Body of pancreas (tissue), 4 donors: Measurements from ENCODE around the gene ZBTB4. TPM values are rescaled to one million over a fixed set of nuclear protein-coding genes. Genes with fewer than 3 reads are reported as not detected.

Experiments used
- ATAC-seq: fragments of 150-250 bp; one replicate; pipeline ENCODE4 v1.9.1; 2016
- DNase-seq, 4 donors: peaks; one replicate each; pipeline ENCODE4 v3.0.0-alpha.2; 2019
- H3K27ac ChIP-seq, 4 donors: fragments of 200-600 bp; sonication (generic); 1 replicate in 3 of 4; 2 replicates in 1 of 4; pipeline versions ENCODE4 v1.5.1 to v1.6.1; 2016 to 2019; ENCODE audit warnings: mild to moderate bottlenecking in 1 of 4, mixed read lengths in 1 of 4, moderate library complexity in 1 of 4
- H3K27me3 ChIP-seq, 2 donors: fragments of 200-600 bp; sonication (generic); one replicate each; pipeline ENCODE4 v1.6.0; 2016; ENCODE audit warnings: mild to moderate bottlenecking in 1 of 2
- H3K36me3 ChIP-seq, 2 donors: fragments of 200-600 bp; sonication (generic); replicated peaks in 1 of 2; 2 replicates each; pipeline ENCODE4 v1.5.1; 2016; ENCODE audit warnings: low read depth in 2 of 2; ENCODE audit not compliant: insufficient read depth in 1 of 2
- H3K4me1 ChIP-seq: fragments of 200-600 bp; sonication (generic); one replicate; pipeline ENCODE4 v1.6.0; 2016
- H3K4me3 ChIP-seq, 2 donors: fragments of 200-600 bp; sonication (generic); 1 replicate in 1 of 2; 2 replicates in 1 of 2; pipeline ENCODE4 v1.5.1; 2016 to 2019
- H3K9me3 ChIP-seq, 3 donors: fragments of 200-600 bp; sonication (generic); 1 replicate in 2 of 3; 2 replicates in 1 of 3; pipeline ENCODE4 v1.5.1; 2016
- POLR2A ChIP-seq, 3 donors: fragments of 450-650 bp; IDR thresholded peaks; one replicate each; pipeline ENCODE4 v1.6.1; 2016; ENCODE audit warnings: antibody characterized with exemption in 3 of 3, mild to moderate bottlenecking in 2 of 3
- WGBS, 2 donors: methylation state at CpG; one replicate each; pipeline ENCODE4 v1.1.5; 2017; 5-methylcytosine and 5-hydroxymethylcytosine counted together
- intact Hi-C: fragments of 100-400 bp; cut with DNase I; formaldehyde crosslinking; loops from one replicate; pipeline ENCODE4 v1.15.1; 2023
- total RNA-seq, 2 donors: library from RNA; depleted of rRNA; stranded (reverse); fragments of >200 nt; gene quantifications; one replicate each; pipeline ENCODE4 v1.1.0, GENCODE V29; 2016
- TF ChIP-seq, protein P1 (sequence below), 7 experiments: fragments of 450-650 bp in 4 of 7; fragments of 200-600 bp in 3 of 7; sonication (generic) in 3 of 7; IDR thresholded peaks; one replicate each; pipeline ENCODE4 v1.5.1; 2016 to 2019; ENCODE audit warnings: antibody characterized with exemption in 7 of 7

ZBTB4 gene
- total RNA-seq, 2 donors from 2014 or later = 30.9 to 38.2 TPM

DNA sequence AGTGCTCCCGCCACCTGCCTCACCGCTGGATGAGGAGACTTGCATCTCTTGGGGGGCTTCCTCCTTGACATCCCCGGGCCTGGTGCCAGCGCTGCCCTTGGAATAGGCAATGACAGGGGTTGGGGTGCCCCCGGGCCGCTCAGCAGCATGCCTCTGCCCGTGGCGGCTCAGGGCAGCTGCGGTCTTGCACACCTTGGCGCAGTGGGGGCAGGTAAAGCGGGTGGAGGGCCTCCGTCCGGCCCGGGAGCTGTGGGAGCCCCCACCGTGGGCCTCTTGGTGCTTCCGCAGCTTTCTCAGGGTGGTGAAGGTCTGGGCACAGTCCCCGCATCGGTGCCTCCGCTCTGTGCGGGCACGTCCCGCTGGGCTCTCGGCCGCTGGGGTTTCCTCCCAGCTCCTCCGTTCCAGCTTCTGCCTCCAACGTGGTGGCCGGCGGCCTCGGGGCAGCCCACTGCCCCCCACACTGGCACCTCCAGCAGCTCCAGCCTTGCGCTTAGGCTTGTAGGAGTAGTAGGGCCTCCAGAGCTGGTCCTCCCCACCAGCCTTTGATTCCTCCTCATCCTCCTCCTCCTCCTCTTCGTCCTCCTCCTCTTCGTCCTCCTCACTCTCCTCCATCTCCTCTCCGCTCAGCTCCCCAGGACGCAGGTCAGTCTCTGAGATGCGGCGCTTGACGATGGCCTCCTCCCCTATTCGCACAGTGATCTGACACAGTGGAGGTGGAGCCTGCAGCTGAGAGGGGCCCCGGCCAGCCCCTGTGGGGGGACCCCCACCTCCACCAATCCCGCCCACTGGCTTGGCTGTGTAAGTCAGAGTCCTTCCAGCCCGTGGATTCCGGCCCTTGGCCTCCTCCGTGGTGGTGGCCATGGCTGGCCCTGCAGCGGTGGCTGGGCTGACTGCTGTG is 16.7 kb downstream of the ZBTB4 start:
- Histone ChIP-seq H3K27me3 (no peaks in the 10 kb centered on the region), H3K4me1 (peaks cover 19% of the 10 kb centered on the region), H3K9me3 (no peaks in the 10 kb centered on the region), H3K4me3 (no peak overlapping the region), H3K27ac (no peak overlapping the region), H3K36me3 (peaks cover 0 to 7% of the 10 kb centered on the region in 2 donors)
- 91 to 97% methylated on average over 24 to 31 of the region's 44 CpGs for WGBS, 2 donors
- intact Hi-C loops = no loop called here
- no peak for ATAC-seq
- TF ChIP-seq, protein P1, sequence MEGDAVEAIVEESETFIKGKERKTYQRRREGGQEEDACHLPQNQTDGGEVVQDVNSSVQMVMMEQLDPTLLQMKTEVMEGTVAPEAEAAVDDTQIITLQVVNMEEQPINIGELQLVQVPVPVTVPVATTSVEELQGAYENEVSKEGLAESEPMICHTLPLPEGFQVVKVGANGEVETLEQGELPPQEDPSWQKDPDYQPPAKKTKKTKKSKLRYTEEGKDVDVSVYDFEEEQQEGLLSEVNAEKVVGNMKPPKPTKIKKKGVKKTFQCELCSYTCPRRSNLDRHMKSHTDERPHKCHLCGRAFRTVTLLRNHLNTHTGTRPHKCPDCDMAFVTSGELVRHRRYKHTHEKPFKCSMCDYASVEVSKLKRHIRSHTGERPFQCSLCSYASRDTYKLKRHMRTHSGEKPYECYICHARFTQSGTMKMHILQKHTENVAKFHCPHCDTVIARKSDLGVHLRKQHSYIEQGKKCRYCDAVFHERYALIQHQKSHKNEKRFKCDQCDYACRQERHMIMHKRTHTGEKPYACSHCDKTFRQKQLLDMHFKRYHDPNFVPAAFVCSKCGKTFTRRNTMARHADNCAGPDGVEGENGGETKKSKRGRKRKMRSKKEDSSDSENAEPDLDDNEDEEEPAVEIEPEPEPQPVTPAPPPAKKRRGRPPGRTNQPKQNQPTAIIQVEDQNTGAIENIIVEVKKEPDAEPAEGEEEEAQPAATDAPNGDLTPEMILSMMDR (IDR thresholded peaks at IDR 0.05) = no peak
- no peak for TF ChIP-seq POLR2A (IDR thresholded peaks at IDR 0.05)
- no peak for DNase-seq

DNA sequence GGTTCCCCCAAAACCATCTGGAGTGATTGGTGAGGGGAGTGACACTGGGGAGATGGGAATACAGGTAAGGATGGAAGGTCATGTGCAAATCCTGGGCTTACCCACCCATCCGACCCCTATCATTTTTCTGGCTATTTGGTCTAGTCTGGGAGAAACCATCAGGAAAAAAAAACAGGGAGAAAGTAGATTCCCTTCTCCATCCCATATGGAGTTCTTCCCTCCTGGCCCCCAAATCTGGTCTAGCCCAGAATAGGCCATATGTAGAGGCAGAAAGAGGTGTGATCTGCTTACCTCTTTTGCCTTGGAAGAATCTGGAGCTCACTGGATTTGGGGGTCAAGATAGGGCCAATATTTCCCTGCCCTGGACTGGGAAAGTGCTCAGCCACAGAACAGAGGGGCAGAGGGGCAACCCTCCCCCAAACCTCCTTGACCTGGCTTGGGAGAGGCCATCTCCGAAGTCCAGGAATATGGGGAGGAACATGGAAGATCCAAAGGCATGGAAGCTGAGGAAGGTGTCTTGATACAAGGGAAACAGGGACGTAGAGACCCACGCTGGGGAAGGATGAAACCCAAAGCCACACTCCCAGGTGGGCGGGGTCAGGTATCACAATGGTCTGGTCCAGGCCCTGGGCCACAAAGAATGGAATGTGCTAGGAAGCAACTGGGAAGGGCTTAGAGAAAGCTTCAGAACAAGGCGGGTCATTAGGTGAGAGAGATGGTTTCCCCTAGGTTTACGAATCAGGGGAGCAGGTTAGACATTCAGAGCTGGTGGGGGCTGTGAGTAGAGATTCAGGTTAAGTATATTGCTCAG is 18.4 kb downstream of the ZBTB4 start:
- 94 to 96% methylated on average over 7 of the region's 7 CpGs for WGBS, 2 donors
- H3K9me3 ChIP-seq = no peaks in the 10 kb centered on the region
- H3K27me3 ChIP-seq = no peaks in the 10 kb centered on the region
- H3K4me3 ChIP-seq = no peak overlapping the region
- H3K27ac ChIP-seq = no peak overlapping the region
- TF ChIP-seq, protein P1 (IDR thresholded peaks at IDR 0.05) = no peak
- TF ChIP-seq POLR2A (IDR thresholded peaks at IDR 0.05) = no peak
- intact Hi-C loops = no loop called here
- DNase-seq = no peak
- peaks cover 15% of the 10 kb centered on the region for H3K4me1 ChIP-seq
- ATAC-seq = no peak
- peaks cover 0 to 7% of the 10 kb centered on the region in 2 donors for H3K36me3 ChIP-seq

DNA sequence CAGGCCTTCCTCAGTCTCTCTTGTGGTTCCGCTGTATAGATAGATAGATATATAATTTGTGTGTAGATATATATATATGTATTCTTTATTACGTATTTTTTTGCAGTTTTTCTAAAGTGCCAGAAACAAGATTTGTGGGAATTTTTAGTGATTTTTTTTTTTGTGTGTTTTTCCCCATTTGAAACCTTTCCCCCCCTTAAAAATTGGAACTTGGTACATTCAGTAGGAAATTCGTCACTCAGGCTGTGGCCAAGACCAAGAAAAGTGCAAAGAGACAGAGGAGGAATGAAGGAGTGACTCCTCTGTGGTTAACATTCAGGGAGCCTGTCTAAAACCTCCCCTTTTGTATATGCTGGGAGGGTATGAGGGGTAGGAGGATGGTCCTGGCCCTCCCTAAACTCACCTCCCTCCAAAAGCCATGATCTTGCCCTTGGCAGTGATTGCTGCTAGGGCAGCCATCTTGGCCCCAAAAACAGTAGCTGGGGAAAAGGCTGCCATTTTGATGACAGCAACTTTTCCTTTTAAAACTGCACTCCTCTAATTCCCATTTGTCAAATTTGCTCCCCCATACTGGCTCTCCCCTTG is 19.4 kb downstream of the ZBTB4 start:
- Histone ChIP-seq H3K4me3 (no peak overlapping the region), H3K9me3 (no peaks in the 10 kb centered on the region), H3K36me3 (peaks cover 0 to 7% of the 10 kb centered on the region in 2 donors), H3K27ac (no peak overlapping the region), H3K27me3 (no peaks in the 10 kb centered on the region), H3K4me1 (peaks cover 12% of the 10 kb centered on the region)
- TF ChIP-seq, protein P1 (IDR thresholded peaks at IDR 0.05) = no peak
- no peak for TF ChIP-seq POLR2A (IDR thresholded peaks at IDR 0.05)
- 72 to 76% methylated on average over 3 of the region's 3 CpGs for WGBS, 2 donors
- intact Hi-C loops = no loop called here
- no peak for ATAC-seq
- DNase-seq = no peak

DNA sequence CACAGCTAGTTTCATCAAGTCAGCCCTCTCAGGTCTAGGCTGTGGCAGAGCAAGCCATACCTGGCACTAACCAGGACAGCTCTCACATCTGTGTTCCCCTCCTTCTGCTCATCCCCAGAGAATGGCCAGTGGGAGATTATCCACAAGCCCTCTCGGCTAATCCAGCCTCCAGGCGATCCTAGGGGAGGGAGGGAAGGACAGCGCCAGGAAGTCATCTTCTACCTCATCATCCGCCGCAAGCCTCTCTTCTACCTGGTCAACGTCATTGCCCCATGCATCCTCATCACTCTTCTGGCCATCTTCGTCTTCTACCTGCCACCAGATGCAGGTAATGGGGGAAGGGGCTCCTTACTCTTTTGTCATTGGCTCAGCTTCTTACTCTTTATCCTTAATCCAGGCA is 31.0 kb downstream of the ZBTB4 start:
- Histone ChIP-seq H3K36me3 (no peaks in the 10 kb centered on the region), H3K27me3 (no peaks in the 10 kb centered on the region), H3K4me1 (peaks cover 11% of the 10 kb centered on the region), H3K27ac (no peak overlapping the region), H3K4me3 (no peak overlapping the region), H3K9me3 (no peaks in the 10 kb centered on the region)
- TF ChIP-seq POLR2A (IDR thresholded peaks at IDR 0.05) = no peak
- TF ChIP-seq, protein P1 (IDR thresholded peaks at IDR 0.05) = no peak
- no peak for ATAC-seq
- no peak for DNase-seq
- intact Hi-C loops = no loop called here
- WGBS, 2 donors = 91 to 92% methylated on average over 7 of the region's 7 CpGs
